ENCODE measurements around the gene CIB4.

CIB4 gene

DNA sequence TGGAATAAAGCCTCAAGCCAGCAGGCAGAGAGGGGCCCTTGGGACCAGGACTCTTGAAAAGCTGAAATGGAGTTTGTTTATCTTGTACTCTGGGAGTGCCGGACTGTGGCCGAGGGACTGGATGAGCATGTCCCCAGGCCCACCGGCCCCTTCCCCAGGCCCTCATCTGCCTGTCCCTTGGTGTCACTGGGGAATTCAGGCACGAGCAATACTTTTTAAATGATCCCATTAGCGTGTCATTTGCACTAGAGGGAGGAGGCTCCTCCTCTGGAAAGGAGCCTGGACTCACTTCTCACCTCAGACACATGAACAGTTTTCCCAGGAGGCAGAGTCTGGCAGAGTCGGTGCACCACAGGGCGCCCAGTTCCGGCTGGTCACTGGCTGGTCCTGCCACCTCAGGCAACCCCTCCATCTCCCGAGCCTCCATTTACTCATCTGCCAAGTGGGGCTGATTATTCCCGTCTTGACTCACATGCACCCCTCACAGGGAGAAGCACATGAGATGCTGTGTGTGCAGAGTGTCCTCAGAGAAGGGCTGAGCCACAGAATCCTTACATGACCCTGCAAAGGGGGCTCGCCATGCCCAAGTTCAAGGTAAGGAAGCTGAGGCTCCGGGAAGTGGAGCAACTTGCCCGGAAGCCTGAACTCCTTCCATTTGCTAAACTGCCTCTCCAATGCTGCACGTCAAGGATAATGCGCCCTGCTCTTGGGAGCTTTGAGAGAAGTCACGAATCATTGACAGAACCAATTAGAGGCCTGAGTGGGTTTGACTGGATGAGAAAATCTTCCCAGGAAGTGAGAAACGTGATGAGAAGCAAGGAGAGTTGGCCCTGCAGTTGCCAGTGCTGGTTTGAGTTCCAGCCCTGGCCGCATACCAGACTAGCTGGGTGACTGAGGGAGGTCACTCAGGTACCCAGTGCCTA is 26.7 kb downstream of the CIB4 start:
- H3K27me3 ChIP-seq (ENCODE audit: insufficient read depth, low read depth, severe bottlenecking) = no peaks in the 10 kb centered on the region
- H3K4me3 ChIP-seq (ENCODE audit: low read depth, low read length) = no peak overlapping the region
- H3K9me3 ChIP-seq (ENCODE audit: severe bottlenecking) = no peaks in the 10 kb centered on the region
- peak overlapping the region; percentile 87 for H3K27ac ChIP-seq
- TF ChIP-seq, protein P1, sequence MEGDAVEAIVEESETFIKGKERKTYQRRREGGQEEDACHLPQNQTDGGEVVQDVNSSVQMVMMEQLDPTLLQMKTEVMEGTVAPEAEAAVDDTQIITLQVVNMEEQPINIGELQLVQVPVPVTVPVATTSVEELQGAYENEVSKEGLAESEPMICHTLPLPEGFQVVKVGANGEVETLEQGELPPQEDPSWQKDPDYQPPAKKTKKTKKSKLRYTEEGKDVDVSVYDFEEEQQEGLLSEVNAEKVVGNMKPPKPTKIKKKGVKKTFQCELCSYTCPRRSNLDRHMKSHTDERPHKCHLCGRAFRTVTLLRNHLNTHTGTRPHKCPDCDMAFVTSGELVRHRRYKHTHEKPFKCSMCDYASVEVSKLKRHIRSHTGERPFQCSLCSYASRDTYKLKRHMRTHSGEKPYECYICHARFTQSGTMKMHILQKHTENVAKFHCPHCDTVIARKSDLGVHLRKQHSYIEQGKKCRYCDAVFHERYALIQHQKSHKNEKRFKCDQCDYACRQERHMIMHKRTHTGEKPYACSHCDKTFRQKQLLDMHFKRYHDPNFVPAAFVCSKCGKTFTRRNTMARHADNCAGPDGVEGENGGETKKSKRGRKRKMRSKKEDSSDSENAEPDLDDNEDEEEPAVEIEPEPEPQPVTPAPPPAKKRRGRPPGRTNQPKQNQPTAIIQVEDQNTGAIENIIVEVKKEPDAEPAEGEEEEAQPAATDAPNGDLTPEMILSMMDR (IDR thresholded peaks at IDR 0.05; ENCODE audit: low read depth, low read length) = no peak
- DNase-seq = no peak
- H3K36me3 ChIP-seq = no peaks in the 10 kb centered on the region

DNA sequence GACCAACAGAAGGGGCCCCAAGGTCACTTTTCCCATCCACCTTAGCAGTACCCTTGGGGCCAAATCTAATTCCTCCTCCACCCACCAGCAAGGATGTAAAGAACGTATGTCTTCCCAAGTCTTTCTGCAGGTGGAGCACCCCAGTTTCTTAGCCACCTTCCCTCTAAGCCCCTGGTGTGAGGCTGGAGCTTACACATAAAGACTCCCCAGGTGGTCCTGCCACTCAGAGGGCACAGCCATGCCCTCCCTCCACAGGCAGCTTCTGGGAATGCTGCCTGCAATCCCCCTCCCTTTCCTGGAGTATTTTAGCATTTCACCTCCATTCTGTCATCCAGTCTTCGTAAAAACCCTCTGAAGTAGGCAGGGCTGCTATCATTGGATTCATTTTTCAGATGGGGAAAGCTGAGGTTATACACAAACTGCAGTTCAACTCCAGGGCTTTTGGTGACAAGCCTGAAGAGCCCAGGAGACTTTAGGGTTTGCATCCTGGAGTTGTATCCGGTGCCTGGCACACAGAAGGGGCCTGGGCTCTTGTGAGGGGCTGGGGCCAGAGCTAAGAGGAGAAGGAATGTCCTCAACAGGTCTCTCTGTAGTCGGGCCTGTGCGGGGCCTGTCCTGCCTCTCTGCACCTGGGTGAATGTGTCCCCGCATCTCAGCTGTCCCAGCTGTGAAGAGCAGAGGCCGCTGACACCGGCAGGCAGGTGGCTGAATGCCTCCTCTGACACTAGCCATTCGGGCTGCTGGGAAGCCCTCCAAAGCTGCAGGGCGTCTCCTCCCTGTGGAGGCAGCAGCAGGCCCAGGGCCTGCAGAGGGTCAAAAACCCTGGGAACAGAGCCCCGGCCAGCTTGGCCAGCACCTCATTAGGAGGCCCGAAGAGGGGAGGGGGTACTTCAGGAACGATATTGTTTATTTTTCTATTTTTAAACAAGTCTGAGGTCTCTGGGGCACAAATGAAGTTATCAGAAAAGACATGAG is 27.6 kb downstream of the CIB4 start:
- H3K4me3 ChIP-seq (ENCODE audit: low read depth, low read length) = no peak overlapping the region
- H3K9me3 ChIP-seq (ENCODE audit: severe bottlenecking) = no peaks in the 10 kb centered on the region
- no peak for DNase-seq
- TF ChIP-seq, protein P1 (IDR thresholded peaks at IDR 0.05; ENCODE audit: low read depth, low read length) = 0 out of 2 replicates have a peak, but pooled peaks have one; percentile 4
- H3K27me3 ChIP-seq (ENCODE audit: insufficient read depth, low read depth, severe bottlenecking) = no peaks in the 10 kb centered on the region
- no peaks in the 10 kb centered on the region for H3K36me3 ChIP-seq
- peak overlapping the region; percentile 87 for H3K27ac ChIP-seq

DNA sequence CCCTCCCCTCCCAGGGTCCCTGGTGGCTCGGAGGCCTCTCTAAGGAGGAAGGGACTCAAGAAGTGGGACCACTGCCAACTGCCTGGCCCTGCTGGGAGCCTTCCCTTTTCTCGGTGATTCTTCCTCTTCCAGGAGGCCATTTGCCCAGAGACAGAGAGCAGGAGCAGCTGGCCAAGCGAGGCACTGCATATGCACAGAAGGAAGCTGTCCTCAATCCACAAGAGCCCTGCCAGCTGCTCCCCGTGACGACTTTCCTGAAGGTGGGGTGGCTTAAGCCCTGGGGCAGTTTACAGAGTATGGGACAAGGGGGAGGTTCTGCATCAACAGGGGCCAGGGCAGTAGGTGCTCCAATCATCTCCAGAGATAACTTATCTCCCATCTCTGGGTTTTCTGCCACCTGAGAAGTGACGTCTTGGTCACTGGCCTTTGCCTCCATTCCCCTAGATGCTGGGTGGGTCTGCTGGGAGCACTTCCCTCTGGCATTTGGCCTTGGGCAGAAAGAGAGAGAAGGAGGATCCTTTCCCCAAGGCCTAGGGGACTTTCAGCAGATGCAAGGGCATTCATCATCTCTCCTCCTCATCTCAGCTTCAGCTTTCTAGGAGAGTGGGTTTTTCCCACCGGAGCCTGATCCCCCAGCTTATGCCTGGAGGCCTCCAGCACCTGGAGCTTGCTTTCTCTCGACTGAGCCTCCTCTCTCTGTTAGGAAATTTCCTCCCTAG is 28.5 kb downstream of the CIB4 start:
- TF ChIP-seq, protein P1 (IDR thresholded peaks at IDR 0.05; ENCODE audit: low read depth, low read length) = 0 out of 2 replicates have a peak, but pooled peaks have one; percentile 12
- peak; percentile 90 for DNase-seq
- peak overlapping the region; percentile 87 for H3K27ac ChIP-seq
- no peaks in the 10 kb centered on the region for H3K36me3 ChIP-seq
- no peaks in the 10 kb centered on the region for H3K9me3 ChIP-seq (ENCODE audit: severe bottlenecking)
- no peak overlapping the region for H3K4me3 ChIP-seq (ENCODE audit: low read depth, low read length)
- no peaks in the 10 kb centered on the region for H3K27me3 ChIP-seq (ENCODE audit: insufficient read depth, low read depth, severe bottlenecking)

DNA sequence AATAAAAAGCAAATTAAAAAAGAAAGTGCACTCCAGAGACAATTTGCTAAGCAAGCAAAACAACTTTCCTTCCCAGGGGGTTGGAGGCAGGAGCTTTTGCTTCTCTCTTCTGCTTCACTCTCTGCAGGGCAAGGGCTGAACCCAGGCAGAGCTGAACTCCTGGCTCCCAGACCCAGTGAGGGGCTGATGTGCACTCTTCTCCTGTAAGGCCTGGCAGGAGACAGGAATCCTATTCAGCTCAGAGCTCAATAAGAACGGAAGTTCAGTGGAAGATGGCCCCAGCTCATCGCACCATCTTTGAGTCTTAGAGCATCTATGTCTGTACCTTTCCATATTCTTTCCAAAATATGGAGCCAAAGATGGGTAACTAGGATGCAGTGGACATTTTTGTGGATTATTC is 29.1 kb downstream of the CIB4 start:
- Histone ChIP-seq H3K27me3 (ENCODE audit: insufficient read depth, low read depth, severe bottlenecking) (no peaks in the 10 kb centered on the region), H3K4me3 (ENCODE audit: low read depth, low read length) (no peak overlapping the region), H3K9me3 (ENCODE audit: severe bottlenecking) (no peaks in the 10 kb centered on the region), H3K36me3 (no peaks in the 10 kb centered on the region), H3K27ac (peak overlapping the region; percentile 87)
- TF ChIP-seq, protein P1 (IDR thresholded peaks at IDR 0.05; ENCODE audit: low read depth, low read length) = no peak
- DNase-seq = no peak

Measured in WERI-Rb-1 (cell line).